Measurements from ENCODE around the gene GANC. TPM values are rescaled to one million over a fixed set of nuclear protein-coding genes. Genes with fewer than 3 reads are reported as not detected.

Gene GANC
- total RNA-seq, 1 donor from 2014 or later = 27.9 TPM

Other genes with a start within 250 kb of the GANC start
- gene PLA2G4D, start 178.6 kb upstream of the GANC start, total RNA-seq = not detected
- gene PLA2G4F, start 116.6 kb upstream of the GANC start, total RNA-seq = not detected
- gene VPS39, start 64.9 kb upstream of the GANC start, total RNA-seq = 57.3 TPM
- gene TMEM87A, start 232 bp downstream of the GANC start, total RNA-seq = 49.4 TPM
- 6.7 TPM for gene CAPN3, start 86.3 kb downstream of the GANC start, total RNA-seq
- 98.1 TPM for gene ZNF106, start 217.9 kb downstream of the GANC start, total RNA-seq
- 72.0 TPM for gene SNAP23, start 222.4 kb downstream of the GANC start, total RNA-seq

Data from mesenteric fat pad (tissue), 1 donor.